Myocyte (in vitro differentiated cells): ENCODE data around the gene CENPU. TPM values are rescaled to one million over a fixed set of nuclear protein-coding genes. Genes with fewer than 3 reads are reported as not detected.

Experiments used
- DNase-seq: peaks from one replicate; pipeline ENCODE4 v3.0.0-alpha.2; 2012; ENCODE audit warnings: low read depth
- total RNA-seq: library from RNA; depleted of rRNA; stranded (reverse); fragments of >200 nt; gene quantifications from 2 replicates; pipeline ENCODE4 v1.2.3, GENCODE V29; 2014

CENPU gene
- total RNA-seq, 1 donor from 2014 or later: 18.1 TPM

DNA sequence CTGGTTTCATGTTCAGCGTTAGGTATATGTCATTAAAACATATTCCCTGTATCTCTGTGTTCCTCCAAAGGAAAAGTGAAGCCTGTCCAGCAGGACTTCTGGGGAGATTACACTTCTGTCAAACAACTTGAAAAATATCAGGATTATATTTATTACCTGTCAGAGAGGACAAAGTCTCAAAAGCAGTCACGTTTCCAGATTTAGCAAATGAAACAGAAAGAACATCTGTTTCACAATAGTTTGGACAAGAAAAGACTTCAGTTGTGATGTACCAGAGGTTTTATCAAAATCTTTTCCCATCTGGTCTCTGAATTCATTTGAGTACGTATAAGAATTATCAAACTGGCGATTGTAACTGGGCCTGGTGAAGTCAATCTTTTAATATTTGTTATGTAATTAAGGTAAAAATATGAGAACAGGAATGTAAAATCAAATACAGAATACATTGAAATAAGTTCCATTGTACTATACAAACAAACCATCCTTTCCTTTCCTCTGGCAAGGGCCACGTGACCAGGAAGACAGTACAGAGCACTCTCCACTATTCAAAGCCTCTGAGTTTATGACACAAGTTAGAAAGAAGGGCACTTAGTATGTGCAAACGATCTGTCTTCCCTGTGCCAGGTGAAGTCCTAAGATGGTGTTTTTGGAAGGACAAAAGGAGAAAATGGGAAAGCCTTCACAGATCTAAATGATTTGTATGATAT, 87.8 kb downstream of the CENPU start:
- no peak for DNase-seq

DNA sequence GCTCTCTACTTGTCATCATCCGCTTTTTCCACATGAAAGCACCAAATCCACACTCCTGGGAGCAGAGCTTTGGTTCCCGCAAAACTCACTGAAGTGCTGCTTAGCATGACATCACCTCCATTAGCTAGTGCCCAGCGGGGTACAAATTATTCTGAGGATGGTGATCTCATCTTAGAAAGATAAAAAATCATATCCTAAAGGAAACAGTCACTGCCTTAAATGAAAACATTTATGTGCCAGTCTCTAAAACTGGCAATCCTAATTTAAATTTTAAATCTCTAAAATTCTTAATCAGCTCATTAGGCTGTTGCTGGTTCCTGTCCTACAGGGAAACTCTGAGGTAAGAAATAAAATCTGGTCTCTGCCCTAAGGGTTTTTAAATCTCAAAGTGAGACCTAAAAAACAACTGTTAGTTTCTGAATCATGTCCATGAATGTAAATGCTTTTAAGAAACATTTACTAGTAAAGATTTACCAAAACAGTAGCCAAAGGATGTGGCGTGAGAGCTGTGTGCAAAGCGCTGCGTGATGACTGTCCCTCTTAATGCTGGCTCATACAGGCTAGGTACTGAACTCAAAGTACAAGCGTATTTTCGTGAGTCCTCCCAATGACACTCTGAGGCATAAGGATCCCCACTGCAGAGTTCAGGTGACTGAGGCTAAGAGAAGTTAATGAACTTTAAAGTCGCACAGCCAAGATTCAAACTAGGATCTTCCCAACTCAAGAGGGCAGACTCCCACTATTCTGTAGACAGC, 89.2 kb downstream of the CENPU start:
- peak; percentile 33 for DNase-seq

Other genes with a start within 250 kb of the CENPU start
- gene CASP3, start 84.6 kb downstream of the CENPU start, total RNA-seq: 106 and 122 TPM in 2 replicates
- gene PRIMPOL, start 84.4 kb downstream of the CENPU start, total RNA-seq: 17.6 and 22.5 TPM in 2 replicates
- 155 and 236 TPM in 2 replicates for gene ACSL1, start 91.9 kb upstream of the CENPU start, total RNA-seq